8988T (cell line): ENCODE results near the gene STIMATE.

Experiments
- DNase-seq: peaks from one replicate; pipeline ENCODE4 v3.0.0; 2011

The STIMATE gene

DNA sequence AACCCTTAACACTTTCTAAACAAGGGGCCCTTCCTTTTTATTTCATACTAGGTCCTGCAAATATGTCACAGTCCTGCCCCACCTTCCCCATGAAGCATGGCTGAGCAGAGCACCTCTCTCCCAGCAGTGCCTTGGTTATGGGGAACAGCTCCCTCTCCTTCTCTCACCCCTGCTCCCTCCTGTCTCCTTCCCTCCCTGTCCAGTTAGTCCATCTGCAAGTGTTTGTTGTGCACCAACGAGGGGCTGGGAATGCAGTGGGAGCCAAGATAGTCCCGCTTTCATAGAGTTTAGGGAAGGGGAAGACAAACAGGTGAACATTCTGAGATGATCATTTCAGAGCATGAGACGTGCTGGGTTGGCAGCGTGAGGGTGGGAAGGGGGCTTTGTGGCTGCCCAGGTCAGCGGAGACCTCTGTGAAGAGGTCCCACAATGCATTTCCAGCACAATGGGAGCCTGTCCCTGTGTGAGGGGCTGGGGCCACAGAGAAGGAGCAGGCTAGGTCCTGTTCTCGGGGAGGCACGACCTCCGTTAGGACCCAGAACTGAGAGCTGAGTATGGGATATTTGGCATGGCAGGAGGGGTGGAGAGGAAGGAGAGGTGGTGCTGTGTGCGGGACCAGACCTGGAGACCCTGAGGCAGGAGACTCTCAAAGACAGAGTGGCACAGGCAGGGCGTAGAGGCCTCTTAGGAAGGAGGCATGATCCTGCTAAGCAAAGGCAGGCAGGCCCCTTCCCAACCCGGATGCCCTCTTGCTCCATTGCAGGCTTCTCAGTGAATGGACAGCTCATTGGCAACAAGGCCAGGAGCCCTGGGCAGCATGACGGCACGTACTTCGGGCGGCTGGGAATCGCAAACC, 108.2 kb downstream of the STIMATE start:
- DNase-seq, result no peak

DNA sequence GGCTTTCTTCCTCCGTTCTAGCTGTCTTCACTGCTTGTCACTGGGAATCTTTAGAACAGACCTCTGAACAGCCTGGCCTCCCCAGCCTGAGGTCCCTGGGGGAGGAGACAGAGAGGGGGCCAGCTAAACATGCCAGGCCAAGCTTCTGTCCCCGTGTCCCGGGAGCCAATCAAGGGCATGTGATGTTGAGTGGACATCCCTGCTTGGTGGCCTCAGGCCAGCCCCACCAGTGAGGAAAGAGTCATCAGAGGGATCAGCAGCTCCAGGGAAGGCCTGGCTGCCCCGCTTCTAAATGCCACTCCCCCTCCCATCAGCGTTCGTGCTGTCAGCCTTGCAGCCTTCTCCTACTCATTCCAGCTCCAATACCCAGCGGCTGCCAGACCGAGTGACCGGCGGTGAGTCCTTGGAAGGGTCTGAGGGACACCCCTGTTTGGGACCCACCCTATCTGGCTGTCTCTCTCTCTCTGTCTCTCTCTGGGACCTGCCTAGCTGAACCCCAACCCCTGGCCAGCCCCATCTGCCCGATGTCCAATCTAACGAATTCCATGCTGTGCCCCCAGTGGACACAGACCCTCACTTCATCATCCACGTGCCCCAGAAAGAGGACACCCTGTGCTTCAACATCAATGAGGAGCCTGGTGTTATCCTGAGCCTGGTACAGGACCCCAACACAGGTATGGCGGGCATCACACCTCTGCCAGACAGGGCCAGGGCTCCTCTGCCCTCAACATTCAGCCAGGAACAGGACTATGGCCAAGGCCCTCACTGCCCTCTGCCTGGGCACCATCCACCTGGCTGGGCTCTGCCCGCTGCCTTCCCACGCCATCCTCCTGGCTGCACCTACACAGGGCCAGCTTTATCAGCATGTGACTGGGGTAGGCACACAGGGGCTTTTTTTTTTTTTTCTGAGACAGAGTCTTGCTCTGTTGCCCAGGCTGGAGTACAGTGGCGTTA, 109.4 kb downstream of the STIMATE start:
- DNase-seq, result no peak

DNA sequence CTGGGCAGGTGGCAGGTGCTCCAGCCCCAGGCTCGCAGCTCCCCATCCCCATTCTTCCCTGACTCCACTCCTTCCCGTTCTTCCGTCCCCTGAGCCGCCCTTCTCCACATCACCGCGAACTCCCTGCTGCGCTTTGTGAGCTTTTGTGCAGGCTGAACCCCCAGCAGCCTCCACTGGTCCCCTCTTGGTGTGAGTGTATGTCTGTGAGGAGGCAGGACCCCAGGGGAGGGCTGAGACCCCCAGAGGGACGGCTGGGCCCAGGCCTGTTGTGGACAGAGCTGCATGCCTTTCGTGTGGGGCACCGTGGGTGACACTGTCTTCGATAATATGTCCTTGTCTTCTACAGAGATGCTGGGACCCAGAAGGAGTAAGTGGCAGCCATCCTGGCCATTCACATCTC, 110.1 kb downstream of the STIMATE start:
- DNase-seq, result no peak
